ENCODE measurements around the gene FARS2.

DNA sequence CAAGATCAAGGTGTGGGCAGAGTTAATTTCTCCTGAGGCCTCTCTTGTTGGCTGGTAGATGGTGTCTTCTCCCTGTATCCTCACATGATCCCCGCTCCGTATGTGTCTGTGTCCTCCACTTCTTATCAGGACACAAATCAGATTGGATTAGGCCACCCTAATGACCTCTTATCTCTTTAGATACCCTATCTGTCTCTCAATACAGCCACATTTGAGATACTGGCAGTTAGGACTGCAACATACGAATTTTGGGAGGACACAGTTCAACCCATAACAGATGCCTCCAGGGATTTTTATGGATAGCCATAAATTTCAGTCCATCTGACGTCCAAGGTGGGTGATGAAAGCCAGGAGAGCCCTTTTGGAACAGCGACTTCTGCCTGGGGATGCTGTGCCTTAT lies 376.4 kb downstream of the FARS2 start:
- TF ChIP-seq CTCF (conservative IDR thresholded peaks at IDR 0.05 in 1 of 2, IDR thresholded peaks at IDR 0.05 in 1 of 2; ENCODE audit: low read depth in 1 of 2, low read length in 2 of 2) (no peak), EZH2 (IDR thresholded peaks at IDR 0.05; ENCODE audit: low read length, missing control alignments) (no peak)

All from fibroblast of lung (primary cell).